Measurements from ENCODE around the gene LRRC32.
"Not testable (repeated sequence)": the region's sequence is repeated elsewhere in the genome, so short reads cannot be mapped to it uniquely, and the experiment has no call there.

The LRRC32 gene

DNA sequence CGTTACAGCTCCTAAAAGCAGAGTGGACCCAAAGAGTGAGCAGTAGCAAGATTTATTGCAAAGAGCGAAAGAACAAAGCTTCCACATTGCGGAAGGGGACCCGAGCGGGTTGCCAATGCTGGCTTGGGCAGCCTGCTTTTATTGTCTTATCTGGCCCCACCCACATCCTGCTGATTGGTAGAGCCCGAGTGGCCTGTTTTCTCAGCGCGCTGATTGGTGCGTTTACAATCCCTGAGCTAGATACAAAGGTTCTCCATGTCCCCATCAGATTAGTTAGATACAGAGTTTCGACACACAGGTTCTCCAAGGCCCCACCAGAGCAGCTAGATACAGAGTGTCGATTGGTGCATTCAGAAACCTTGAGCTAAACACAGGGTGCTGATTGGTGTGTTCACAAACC, 62.3 kb downstream of the LRRC32 start:
- not testable (repeated sequence) for DNase-seq
